Measurements from ENCODE around the gene NPHS2.

DNA sequence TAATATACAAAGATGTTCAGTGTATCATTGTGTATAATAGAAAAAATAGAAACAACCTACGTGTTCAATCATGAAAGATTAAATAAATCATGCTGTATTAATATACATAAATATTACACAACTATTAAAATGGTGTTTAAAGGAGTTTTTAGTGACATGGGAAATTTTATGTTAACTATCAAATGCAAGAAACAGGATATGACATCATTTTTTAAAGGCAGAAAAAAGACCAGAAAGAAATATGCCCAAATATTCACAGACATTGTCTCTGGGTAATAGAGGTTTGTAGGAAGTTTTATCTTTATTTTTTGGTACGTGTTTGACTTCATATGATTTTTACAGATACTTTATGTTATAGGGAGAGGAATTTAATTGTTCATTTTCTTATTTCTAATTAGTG is 34.0 kb downstream of the NPHS2 start:
- TF ChIP-seq, protein P1, sequence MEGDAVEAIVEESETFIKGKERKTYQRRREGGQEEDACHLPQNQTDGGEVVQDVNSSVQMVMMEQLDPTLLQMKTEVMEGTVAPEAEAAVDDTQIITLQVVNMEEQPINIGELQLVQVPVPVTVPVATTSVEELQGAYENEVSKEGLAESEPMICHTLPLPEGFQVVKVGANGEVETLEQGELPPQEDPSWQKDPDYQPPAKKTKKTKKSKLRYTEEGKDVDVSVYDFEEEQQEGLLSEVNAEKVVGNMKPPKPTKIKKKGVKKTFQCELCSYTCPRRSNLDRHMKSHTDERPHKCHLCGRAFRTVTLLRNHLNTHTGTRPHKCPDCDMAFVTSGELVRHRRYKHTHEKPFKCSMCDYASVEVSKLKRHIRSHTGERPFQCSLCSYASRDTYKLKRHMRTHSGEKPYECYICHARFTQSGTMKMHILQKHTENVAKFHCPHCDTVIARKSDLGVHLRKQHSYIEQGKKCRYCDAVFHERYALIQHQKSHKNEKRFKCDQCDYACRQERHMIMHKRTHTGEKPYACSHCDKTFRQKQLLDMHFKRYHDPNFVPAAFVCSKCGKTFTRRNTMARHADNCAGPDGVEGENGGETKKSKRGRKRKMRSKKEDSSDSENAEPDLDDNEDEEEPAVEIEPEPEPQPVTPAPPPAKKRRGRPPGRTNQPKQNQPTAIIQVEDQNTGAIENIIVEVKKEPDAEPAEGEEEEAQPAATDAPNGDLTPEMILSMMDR (IDR thresholded peaks at IDR 0.05), result no peak
- no peak for TF ChIP-seq POLR2A (IDR thresholded peaks at IDR 0.05)

Measured in testis (tissue), 2 donors.